Medulla oblongata (tissue), 1 donor: Measurements from ENCODE around the gene NPRL2.

Experiments
- DNase-seq: peaks from one replicate; pipeline ENCODE4 v3.0.0-alpha.2; 2015; ENCODE audit errors: extremely low spot score

NPRL2 gene

GRCh38 chr3:50304601-50305000, 46.0 kb downstream of the NPRL2 start:
- no peak for DNase-seq

DNA sequence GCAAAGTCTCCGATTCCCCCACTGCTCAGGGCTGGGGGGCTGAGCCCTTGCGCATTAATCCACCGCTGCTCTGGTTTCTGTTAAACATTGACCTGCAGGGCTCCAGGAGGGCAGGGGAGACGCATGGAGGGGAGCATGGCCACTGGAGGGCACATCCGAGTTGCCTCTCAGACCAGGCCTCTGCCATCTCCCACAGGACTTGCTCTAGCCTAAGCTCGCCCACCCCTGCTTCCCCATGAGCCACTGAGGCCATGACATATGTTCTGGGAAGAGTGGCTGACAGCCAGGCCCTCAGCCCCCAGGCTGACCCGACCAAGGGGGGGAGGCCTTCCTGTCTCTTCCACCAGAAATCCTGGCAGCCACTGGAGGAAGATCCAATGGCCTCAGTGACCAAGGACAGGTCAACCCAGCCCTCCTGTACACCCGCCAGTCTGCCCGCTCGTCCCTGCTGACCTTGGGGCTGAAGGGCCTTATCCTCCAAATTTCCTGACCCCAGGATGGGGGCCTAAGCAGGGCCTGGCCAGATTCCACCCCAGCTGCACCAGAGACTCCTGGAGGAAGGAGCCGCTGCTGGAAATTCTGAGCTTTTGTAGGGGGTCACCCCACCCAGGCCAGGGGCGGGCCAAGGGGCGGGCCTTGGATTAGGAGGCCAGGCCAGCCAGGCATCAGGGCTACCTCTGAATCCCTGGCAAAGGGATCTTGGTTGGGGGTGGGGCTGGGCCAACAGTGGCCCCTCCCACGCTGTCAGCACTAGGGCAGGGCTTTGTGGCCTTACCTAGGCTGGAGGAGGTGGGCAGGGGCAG, 47.4 kb downstream of the NPRL2 start, which contains the start of gene HYAL1:
Gene HYAL1, minus strand, starts transcription at position 562 of the 803 bp plus-strand sequence. CDS start 618 bp downstream, outside the sequence.
- DNase-seq, result no peak

- DNase-seq, result no peak
Observed at GRCh38 chr3:50302095-50303012, 48.2 kb downstream of the NPRL2 start.

DNA sequence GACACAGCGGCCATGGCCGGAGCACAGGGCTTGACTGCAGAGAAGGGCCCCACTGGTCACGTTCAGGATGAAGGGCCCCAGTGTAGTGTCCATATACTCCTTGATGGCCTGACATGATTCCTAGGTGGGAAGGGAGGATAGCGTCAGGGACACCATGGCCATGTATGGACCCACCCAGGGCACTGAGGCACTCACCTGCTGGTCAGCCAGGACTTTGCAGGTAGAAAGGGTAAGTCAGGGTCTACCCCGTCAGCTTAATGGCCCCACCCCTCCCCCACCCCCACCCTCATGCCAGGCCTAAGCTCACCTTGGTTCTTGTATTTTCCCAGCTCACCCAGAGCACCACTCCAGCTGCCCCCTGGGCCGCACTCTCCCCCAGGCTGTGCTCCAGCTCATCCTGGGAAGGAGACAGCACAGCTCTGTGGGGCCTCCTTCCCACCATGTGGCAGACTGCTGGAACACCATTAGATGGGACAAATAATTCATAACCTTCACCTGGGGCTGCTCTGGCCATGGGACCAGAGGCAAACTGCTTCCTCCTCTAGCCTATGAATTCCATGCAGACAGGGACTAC, 49.8 kb downstream of the NPRL2 start:
- no peak for DNase-seq

DNA sequence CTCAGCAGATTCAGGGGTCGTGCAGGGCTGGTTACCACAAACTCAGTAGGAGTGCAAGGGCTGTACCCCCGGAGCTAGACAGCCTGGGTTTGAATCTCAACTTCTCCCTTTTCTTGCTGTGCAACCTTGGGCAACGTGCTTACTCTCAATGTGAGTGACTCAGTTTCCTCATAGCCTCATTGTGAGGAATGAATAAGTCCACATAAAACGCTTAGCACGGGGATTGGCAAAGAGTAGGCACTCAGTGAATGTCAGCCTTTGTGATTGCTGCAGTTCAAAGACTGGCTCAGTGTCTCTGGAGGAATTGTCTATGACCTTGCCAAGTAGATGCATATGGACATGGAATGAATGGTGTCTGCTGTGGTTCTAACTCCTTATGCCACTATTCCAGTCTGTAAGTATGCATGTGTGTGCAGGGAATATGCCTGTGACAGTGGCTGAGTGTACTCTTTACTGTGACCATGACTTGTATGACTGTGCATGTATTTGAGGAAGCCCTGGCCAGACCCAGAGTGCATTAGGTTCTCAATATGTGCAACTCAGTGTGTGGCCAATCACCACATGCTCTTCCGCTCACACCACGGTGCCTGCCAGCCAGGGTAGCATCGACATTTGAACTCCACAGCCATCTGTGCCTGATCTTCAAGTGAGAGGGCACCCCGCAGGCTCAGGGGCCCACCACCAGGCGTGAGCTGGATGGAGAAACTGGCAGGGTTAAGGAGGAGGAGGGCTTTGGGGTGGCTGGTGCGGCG, 50.5 kb downstream of the NPRL2 start:
- peak; percentile 92 for DNase-seq

DNA sequence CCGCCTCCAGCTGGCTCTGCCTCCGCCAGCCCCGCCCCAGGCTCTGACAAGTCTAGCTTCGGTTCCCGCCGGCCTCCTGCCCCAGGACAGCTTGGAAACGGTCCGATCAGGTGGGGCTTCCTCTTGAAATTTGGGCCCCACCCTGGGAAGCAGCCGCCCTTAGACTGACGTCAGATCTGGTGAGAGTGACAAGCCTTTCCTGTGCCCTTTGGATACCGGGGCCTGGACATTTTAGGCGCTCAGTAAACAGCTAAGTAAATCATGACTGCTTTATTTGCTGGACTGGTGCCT, 51.0 kb downstream of the NPRL2 start:
- no peak for DNase-seq

DNA sequence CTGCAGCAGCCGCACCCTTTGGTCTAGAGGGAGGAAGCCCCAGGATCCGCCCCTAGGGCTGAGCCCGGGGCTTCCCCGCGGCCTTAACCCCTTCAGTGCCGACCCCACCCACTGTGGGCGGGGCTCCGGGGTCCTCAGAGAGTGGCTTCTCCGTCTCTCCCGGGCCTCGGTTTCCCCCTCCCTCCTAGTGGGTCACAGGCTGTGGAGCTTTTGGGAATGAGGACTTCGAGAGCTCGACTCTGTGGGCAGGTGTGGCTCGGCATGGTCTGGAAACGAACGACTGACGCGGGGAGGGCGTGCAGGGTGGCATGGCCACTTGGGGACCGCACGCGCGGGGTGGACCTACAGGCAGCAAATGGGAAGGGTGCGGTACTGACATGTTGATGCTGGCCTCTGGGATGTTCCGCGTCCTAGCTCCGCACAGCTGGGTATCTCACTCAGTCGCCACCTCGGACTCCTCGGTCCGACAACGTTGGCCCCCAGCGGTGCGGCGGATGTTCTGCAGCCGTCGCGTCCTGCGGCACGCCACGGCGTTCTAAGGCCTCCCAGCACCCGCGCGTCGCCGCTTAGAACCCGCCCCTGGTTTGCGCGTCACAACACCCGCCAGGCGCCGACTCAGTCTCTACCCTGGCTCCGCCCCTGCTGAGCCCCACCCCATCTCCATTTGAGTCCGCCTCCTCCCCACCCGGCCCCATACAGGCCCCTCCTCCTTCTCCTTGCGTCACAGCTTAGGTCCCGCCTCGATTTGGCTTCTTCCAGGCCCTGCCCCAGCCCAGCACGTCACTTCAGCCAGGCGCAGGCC, 51.5 kb downstream of the NPRL2 start, which contains the start of the genes HYAL3 and NAA80:
Gene HYAL3, minus strand, starts transcription at position 570 of the 802 bp plus-strand sequence. CDS start 3,803 bp downstream, outside the sequence.
Gene NAA80, minus strand, starts transcription at position 570 of the 802 bp plus-strand sequence. CDS start 1,942 bp downstream, outside the sequence.
- peak; percentile 100 for DNase-seq

DNA sequence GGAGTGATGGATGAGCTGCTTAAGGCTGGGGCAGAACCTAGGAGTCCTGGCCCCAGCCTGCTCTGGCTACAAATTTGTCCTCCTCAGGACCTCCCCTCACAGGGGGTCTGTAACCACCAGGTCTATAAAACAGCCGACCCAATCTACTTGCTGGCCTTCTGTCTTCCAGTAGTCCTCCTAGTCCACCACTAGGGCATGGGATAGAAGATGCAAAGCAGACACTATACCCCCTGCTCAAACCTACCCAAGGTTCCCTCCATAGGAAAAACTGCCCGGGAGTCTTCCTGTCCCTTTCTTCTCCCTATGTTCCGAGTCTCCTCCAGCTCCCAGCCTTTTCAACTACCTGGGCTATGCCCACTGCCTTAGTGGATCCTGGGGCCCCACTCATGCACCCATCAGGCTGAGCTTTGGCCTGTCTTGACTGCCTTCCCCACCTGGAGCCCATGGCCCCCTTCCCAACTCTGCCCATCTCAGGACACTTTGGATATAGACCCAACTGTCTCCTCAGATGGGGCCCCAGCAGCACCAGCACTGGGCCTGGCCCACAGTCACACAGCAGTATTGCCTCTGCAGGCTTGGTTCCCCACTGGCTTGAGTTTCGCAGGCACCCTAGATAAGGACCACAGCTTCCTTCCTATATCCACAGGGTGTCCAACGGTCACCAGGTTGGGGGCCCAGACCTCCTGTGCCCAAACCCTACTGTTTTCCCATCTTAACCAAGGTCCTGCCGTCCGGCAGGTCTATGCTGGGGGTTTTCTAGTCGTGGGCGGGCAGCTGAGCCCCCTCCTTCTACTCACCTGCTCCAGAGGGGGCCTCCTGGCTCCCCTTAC, 52.5 kb downstream of the NPRL2 start:
- DNase-seq, result no peak

- DNase-seq, result no peak
Observed at GRCh38 chr3:50297384-50297775, 53.2 kb downstream of the NPRL2 start.
